Cardiac muscle cell (in vitro differentiated cells and primary cell): ENCODE measurements around the gene ABCA6. TPM values are rescaled to one million over a fixed set of nuclear protein-coding genes. Genes with fewer than 3 reads are reported as not detected.
A peak's percentile ranks its signal among the peaks of the same experiment; 100 is the strongest.

Experiments
- DNase-seq, 2 donors: peaks; one replicate each; pipeline versions ENCODE4 v3.0.0 to v3.0.0-alpha.2; 2010 to 2017; ENCODE audit warnings: low read depth in 1 of 2, low spot score in 1 of 2
- H3K27ac ChIP-seq: fragments of 200-600 bp; sonication (generic); 2 replicates; pipeline ENCODE4 v1.5.1; 2016
- H3K27me3 ChIP-seq: fragments of 200-600 bp; sonication (generic); 2 replicates; pipeline ENCODE4 v1.6.0; 2016; ENCODE audit warnings: control low read depth
- H3K36me3 ChIP-seq: fragments of 200-600 bp; sonication (generic); 2 replicates; pipeline ENCODE4 v1.5.1; 2016; ENCODE audit warnings: control low read depth
- H3K4me1 ChIP-seq: fragments of 200-600 bp; sonication (generic); 2 replicates; pipeline ENCODE4 v1.8.1; 2017; ENCODE audit warnings: low read depth, mild to moderate bottlenecking, mixed run types
- H3K4me3 ChIP-seq: fragments of 200-600 bp; sonication (generic); 2 replicates; pipeline ENCODE4 v1.5.1; 2016; ENCODE audit warnings: mild to moderate bottlenecking
- H3K9me3 ChIP-seq: fragments of 200-600 bp; sonication (generic); 2 replicates; pipeline ENCODE4 v1.5.1; 2017; ENCODE audit warnings: low read depth, mild to moderate bottlenecking, control low read depth
- CTCF ChIP-seq: IDR thresholded peaks from 2 replicates; pipeline ENCODE4 v1.5.1; 2012; ENCODE audit warnings: low read depth, mild to moderate bottlenecking, low read length
- polyA plus RNA-seq: library from polyadenylated mRNA; unstranded; fragments of >200 nt; fragmentation: Nextera tagmentation; extraction: Ambion mirVana; gene quantifications from 2 replicates; pipeline ENCODE4 v1.2.1, GENCODE V29; 2016
- total RNA-seq: library from RNA; depleted of rRNA; stranded (reverse); fragments of >200 nt; gene quantifications from 2 replicates; pipeline ENCODE4 v1.2.3, GENCODE V29; 2016

ABCA6 gene
- total RNA-seq = not detected in 2 replicates
- polyA plus RNA-seq = not detected in 2 replicates

GRCh38 chr17:69141431-69142174 is at the start of gene ABCA6:
ABCA6 (minus strand) TSS chr17:69141895; CDS start chr17:69140703, 1,192 bp downstream.
- H3K27ac ChIP-seq = no peak within 1 kb of the TSS
- DNase-seq = peak in 1 of 2 donors; percentile 93
- H3K4me3 ChIP-seq = no peak within 1 kb of the TSS
- no peak for TF ChIP-seq CTCF
- H3K4me1 ChIP-seq = no peaks in the 10 kb centered on the region
- no peaks in the 10 kb centered on the region for H3K36me3 ChIP-seq
- no peaks in the 10 kb centered on the region for H3K27me3 ChIP-seq
- H3K9me3 ChIP-seq = no peaks in the 10 kb centered on the region

- DNase-seq = no peak
- no peaks in the 10 kb centered on the region for H3K27me3 ChIP-seq
- no peaks in the 10 kb centered on the region for H3K9me3 ChIP-seq
- H3K4me1 ChIP-seq = no peaks in the 10 kb centered on the region
- no peak overlapping the region for H3K4me3 ChIP-seq
- H3K27ac ChIP-seq = no peak overlapping the region
- no peak for TF ChIP-seq CTCF
- H3K36me3 ChIP-seq = no peaks in the 10 kb centered on the region
These were observed 47.1 kb upstream of the ABCA6 start for GRCh38 chr17:69188796-69189195.

- Histone ChIP-seq H3K27me3 (no peaks in the 10 kb centered on the region), H3K9me3 (no peaks in the 10 kb centered on the region), H3K36me3 (no peaks in the 10 kb centered on the region), H3K4me1 (no peaks in the 10 kb centered on the region), H3K4me3 (no peak overlapping the region), H3K27ac (no peak overlapping the region)
- DNase-seq = no peak
- TF ChIP-seq CTCF = no peak
These were observed 46.4 kb upstream of the ABCA6 start for GRCh38 chr17:69188064-69188463.

GRCh38 chr17:69187294-69187693 is 45.6 kb upstream of the ABCA6 start:
- no peak overlapping the region for H3K4me3 ChIP-seq
- DNase-seq = no peak
- H3K36me3 ChIP-seq = no peaks in the 10 kb centered on the region
- no peaks in the 10 kb centered on the region for H3K27me3 ChIP-seq
- H3K27ac ChIP-seq = no peak overlapping the region
- no peaks in the 10 kb centered on the region for H3K4me1 ChIP-seq
- no peaks in the 10 kb centered on the region for H3K9me3 ChIP-seq
- no peak for TF ChIP-seq CTCF

- no peak overlapping the region for H3K4me3 ChIP-seq
- H3K4me1 ChIP-seq = no peaks in the 10 kb centered on the region
- TF ChIP-seq CTCF = no peak
- H3K9me3 ChIP-seq = no peaks in the 10 kb centered on the region
- peak in 1 of 2 donors; percentile 75 for DNase-seq
- H3K27ac ChIP-seq = no peak overlapping the region
- no peaks in the 10 kb centered on the region for H3K27me3 ChIP-seq
- no peaks in the 10 kb centered on the region for H3K36me3 ChIP-seq
These were observed 37.7 kb upstream of the ABCA6 start for GRCh38 chr17:69179227-69179952.
